ENCODE data around the gene APBA3. TPM values are rescaled to one million over a fixed set of nuclear protein-coding genes. Genes with fewer than 3 reads are reported as not detected.

APBA3 gene
- total RNA-seq, 4 donors from 2014 or later, result 28.5 to 48.1 (median 41.8) TPM

- Histone ChIP-seq H3K27me3 (peaks cover 0 to 10% of the 10 kb centered on the region in 2 donors), H3K4me1 (peaks cover 0 to 14% (median 9%) of the 10 kb centered on the region in 4 donors), H3K4me3 (peak overlapping the region in 3 of 4 donors; percentile 13 to 40 (median 31)), H3K27ac (no peak overlapping the region), H3K36me3 (no peaks in the 10 kb centered on the region), H3K9me3 (no peaks in the 10 kb centered on the region)
- DNase-seq, result peak in 2 of 3 donors; percentile 59 to 77
- TF ChIP-seq POLR2A (IDR thresholded peaks at IDR 0.05), result no peak
Observed at GRCh38 chr19:3801412-3802096, 40.1 kb upstream of the APBA3 start.

- no peak overlapping the region for H3K27ac ChIP-seq
- H3K9me3 ChIP-seq, result no peaks in the 10 kb centered on the region
- H3K27me3 ChIP-seq, result peaks cover 0 to 10% of the 10 kb centered on the region in 2 donors
- H3K4me3 ChIP-seq, result peak overlapping the region in 3 of 4 donors; percentile 13 to 40 (median 31)
- DNase-seq, result no peak
- TF ChIP-seq POLR2A (IDR thresholded peaks at IDR 0.05), result no peak
- TF ChIP-seq CTCF (IDR thresholded peaks at IDR 0.05), result no peak
- H3K36me3 ChIP-seq, result no peaks in the 10 kb centered on the region
- peaks cover 0 to 14% (median 9%) of the 10 kb centered on the region in 4 donors for H3K4me1 ChIP-seq
Observed at GRCh38 chr19:3800996-3801395, 39.5 kb upstream of the APBA3 start.

- Histone ChIP-seq H3K4me1 (peaks cover 0 to 14% (median 9%) of the 10 kb centered on the region in 4 donors), H3K27ac (no peak overlapping the region), H3K4me3 (no peak overlapping the region), H3K9me3 (no peaks in the 10 kb centered on the region), H3K36me3 (no peaks in the 10 kb centered on the region), H3K27me3 (peaks cover 0 to 10% of the 10 kb centered on the region in 2 donors)
- no peak for DNase-seq
- TF ChIP-seq POLR2A (IDR thresholded peaks at IDR 0.05) (no peak), CTCF (IDR thresholded peaks at IDR 0.05) (no peak)
Observed at GRCh38 chr19:3798137-3798536, 36.6 kb upstream of the APBA3 start.

- Histone ChIP-seq H3K27ac (no peak overlapping the region), H3K4me3 (no peak overlapping the region), H3K4me1 (peaks cover 0 to 7% (median 3%) of the 10 kb centered on the region in 4 donors), H3K36me3 (no peaks in the 10 kb centered on the region), H3K9me3 (no peaks in the 10 kb centered on the region), H3K27me3 (peaks cover 0 to 4% of the 10 kb centered on the region in 2 donors)
- no peak for TF ChIP-seq POLR2A (IDR thresholded peaks at IDR 0.05)
- no peak for TF ChIP-seq CTCF (IDR thresholded peaks at IDR 0.05)
- DNase-seq, result no peak
Observed at GRCh38 chr19:3796358-3796757, 34.9 kb upstream of the APBA3 start.

- Histone ChIP-seq H3K4me1 (no peaks in the 10 kb centered on the region), H3K27ac (no peak overlapping the region), H3K36me3 (no peaks in the 10 kb centered on the region), H3K27me3 (no peaks in the 10 kb centered on the region), H3K9me3 (no peaks in the 10 kb centered on the region), H3K4me3 (no peak overlapping the region)
- TF ChIP-seq POLR2A (IDR thresholded peaks at IDR 0.05) (no peak), CTCF (IDR thresholded peaks at IDR 0.05) (no peak)
- DNase-seq, result no peak
Observed at GRCh38 chr19:3793799-3794198, 32.3 kb upstream of the APBA3 start.

GRCh38 chr19:3792114-3792513, 30.6 kb upstream of the APBA3 start:
- no peaks in the 10 kb centered on the region for H3K27me3 ChIP-seq
- H3K4me1 ChIP-seq, result no peaks in the 10 kb centered on the region
- H3K27ac ChIP-seq, result no peak overlapping the region
- TF ChIP-seq CTCF (IDR thresholded peaks at IDR 0.05), result no peak
- H3K36me3 ChIP-seq, result no peaks in the 10 kb centered on the region
- H3K4me3 ChIP-seq, result no peak overlapping the region
- no peaks in the 10 kb centered on the region for H3K9me3 ChIP-seq
- no peak for DNase-seq

Data from Peyer's patch (tissue), 4 donors.